DOHH2 (cell line): ENCODE results near the gene RTP2.

ENCODE experiments used
- H3F3A ChIP-seq: fragments of 200-600 bp; sonication (generic), shearing (Covaris generic); 2 replicates; pipeline ENCODE4 v1.6.0; 2016; ENCODE audit warnings: antibody characterized with exemption, mild to moderate bottlenecking; ENCODE audit not compliant: control insufficient read depth, insufficient read depth
- H3K27ac ChIP-seq: fragments of 200-600 bp; sonication (generic); 2 replicates; pipeline ENCODE4 v1.5.1; 2014; ENCODE audit warnings: low read depth, mild to moderate bottlenecking, low read length, moderate library complexity
- H3K27me3 ChIP-seq: fragments of 200-600 bp; sonication (generic); 2 replicates; pipeline ENCODE4 v1.6.1; 2014; ENCODE audit warnings: mild to moderate bottlenecking, low read length, mixed read lengths; ENCODE audit not compliant: control insufficient read depth
- H3K36me3 ChIP-seq: fragments of 200-600 bp; sonication (generic); 2 replicates; pipeline ENCODE4 v1.6.1; 2014; ENCODE audit warnings: mild to moderate bottlenecking, low read length, moderate library complexity, mixed read lengths; ENCODE audit not compliant: control insufficient read depth
- H3K4me1 ChIP-seq: fragments of 200-600 bp; sonication (generic); 2 replicates; pipeline ENCODE4 v1.6.1; 2014; ENCODE audit warnings: mild to moderate bottlenecking, low read length, mixed read lengths; ENCODE audit not compliant: control insufficient read depth
- H3K4me2 ChIP-seq: fragments of 200-600 bp; sonication (generic); 2 replicates; pipeline ENCODE4 v1.6.0; 2014; ENCODE audit warnings: mild to moderate bottlenecking, low read length, moderate library complexity
- H3K4me3 ChIP-seq: fragments of 200-600 bp; sonication (generic); 2 replicates; pipeline ENCODE4 v1.5.1; 2014; ENCODE audit warnings: mild to moderate bottlenecking, low read length, mixed read lengths
- H3K79me2 ChIP-seq: fragments of 200-600 bp; sonication (generic); 2 replicates; pipeline ENCODE4 v1.6.1; 2014; ENCODE audit warnings: mild to moderate bottlenecking, low read length, mixed read lengths; ENCODE audit not compliant: control insufficient read depth
- H3K9me2 ChIP-seq: fragments of 200-600 bp; sonication (generic); replicated peaks from 2 replicates; pipeline ENCODE4 v1.6.1; 2014; ENCODE audit warnings: mild to moderate bottlenecking, low read length, mixed read lengths; ENCODE audit not compliant: control insufficient read depth
- H3K9me3 ChIP-seq: fragments of 200-600 bp; sonication (generic); 2 replicates; pipeline ENCODE4 v1.6.1; 2014; ENCODE audit warnings: antibody characterized with exemption, low read length, mixed read lengths; ENCODE audit not compliant: control insufficient read depth, insufficient read depth
- H4K20me1 ChIP-seq: fragments of 200-600 bp; sonication (generic); 2 replicates; pipeline ENCODE4 v1.6.0; 2014; ENCODE audit warnings: low read depth, mild to moderate bottlenecking, antibody characterized with exemption, low read length, moderate library complexity; ENCODE audit not compliant: control insufficient read depth, insufficient read depth
- EZH2phosphoT487 ChIP-seq: fragments of 200-600 bp; sonication (generic); IDR thresholded peaks from 2 replicates; pipeline ENCODE4 v1.6.1; 2017; ENCODE audit warnings: borderline replicate concordance, mild to moderate bottlenecking, antibody characterized with exemption, low read length, moderate library complexity, mixed read lengths
- TF ChIP-seq, protein P1 (sequence below): fragments of 200-600 bp; sonication (generic); IDR thresholded peaks from one replicate; pipeline ENCODE4 v1.5.1; 2014; ENCODE audit warnings: antibody characterized with exemption, mild to moderate bottlenecking, low read depth, low read length; ENCODE audit not compliant: poor library complexity, severe bottlenecking

The RTP2 gene

GRCh38 chr3:187667526-187667925 lies 34.8 kb downstream of the RTP2 start:
- Histone ChIP-seq H3K9me2 (no peaks in the 10 kb centered on the region), H3K27me3 (peaks cover 30% of the 10 kb centered on the region)

GRCh38 chr3:187665764-187666402 lies 36.5 kb downstream of the RTP2 start:
- H4K20me1 ChIP-seq, result no peaks in the 10 kb centered on the region
- H3F3A ChIP-seq, result no peaks in the 10 kb centered on the region
- H3K4me2 ChIP-seq, result no peak overlapping the region
- H3K4me1 ChIP-seq, result peaks cover 5% of the 10 kb centered on the region; the same call in 1 of the 2 replicates
- TF ChIP-seq, protein P1, sequence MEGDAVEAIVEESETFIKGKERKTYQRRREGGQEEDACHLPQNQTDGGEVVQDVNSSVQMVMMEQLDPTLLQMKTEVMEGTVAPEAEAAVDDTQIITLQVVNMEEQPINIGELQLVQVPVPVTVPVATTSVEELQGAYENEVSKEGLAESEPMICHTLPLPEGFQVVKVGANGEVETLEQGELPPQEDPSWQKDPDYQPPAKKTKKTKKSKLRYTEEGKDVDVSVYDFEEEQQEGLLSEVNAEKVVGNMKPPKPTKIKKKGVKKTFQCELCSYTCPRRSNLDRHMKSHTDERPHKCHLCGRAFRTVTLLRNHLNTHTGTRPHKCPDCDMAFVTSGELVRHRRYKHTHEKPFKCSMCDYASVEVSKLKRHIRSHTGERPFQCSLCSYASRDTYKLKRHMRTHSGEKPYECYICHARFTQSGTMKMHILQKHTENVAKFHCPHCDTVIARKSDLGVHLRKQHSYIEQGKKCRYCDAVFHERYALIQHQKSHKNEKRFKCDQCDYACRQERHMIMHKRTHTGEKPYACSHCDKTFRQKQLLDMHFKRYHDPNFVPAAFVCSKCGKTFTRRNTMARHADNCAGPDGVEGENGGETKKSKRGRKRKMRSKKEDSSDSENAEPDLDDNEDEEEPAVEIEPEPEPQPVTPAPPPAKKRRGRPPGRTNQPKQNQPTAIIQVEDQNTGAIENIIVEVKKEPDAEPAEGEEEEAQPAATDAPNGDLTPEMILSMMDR, result no peak
- TF ChIP-seq EZH2phosphoT487, result no peak
- no peaks in the 10 kb centered on the region for H3K36me3 ChIP-seq
- H3K27me3 ChIP-seq, result peaks cover 25% of the 10 kb centered on the region
- H3K9me3 ChIP-seq, result no peaks in the 10 kb centered on the region
- no peak overlapping the region for H3K4me3 ChIP-seq
- no peak overlapping the region for H3K27ac ChIP-seq
- H3K79me2 ChIP-seq, result no peaks in the 10 kb centered on the region
- H3K9me2 ChIP-seq, result no peaks in the 10 kb centered on the region

More at GRCh38 chr3:187667526-187667925, 34.8 kb downstream of the RTP2 start:
- Histone ChIP-seq H3K79me2 (no peaks in the 10 kb centered on the region), H3K27ac (no peak overlapping the region), H3K9me3 (no peaks in the 10 kb centered on the region), H3K4me2 (no peak overlapping the region), H3K4me1 (peaks cover 5% of the 10 kb centered on the region; the same call in 1 of the 2 replicates), H3K36me3 (no peaks in the 10 kb centered on the region), H3F3A (no peaks in the 10 kb centered on the region), H4K20me1 (no peaks in the 10 kb centered on the region), H3K4me3 (no peak overlapping the region)
- TF ChIP-seq, protein P1, result no peak
- no peak for TF ChIP-seq EZH2phosphoT487

DNA sequence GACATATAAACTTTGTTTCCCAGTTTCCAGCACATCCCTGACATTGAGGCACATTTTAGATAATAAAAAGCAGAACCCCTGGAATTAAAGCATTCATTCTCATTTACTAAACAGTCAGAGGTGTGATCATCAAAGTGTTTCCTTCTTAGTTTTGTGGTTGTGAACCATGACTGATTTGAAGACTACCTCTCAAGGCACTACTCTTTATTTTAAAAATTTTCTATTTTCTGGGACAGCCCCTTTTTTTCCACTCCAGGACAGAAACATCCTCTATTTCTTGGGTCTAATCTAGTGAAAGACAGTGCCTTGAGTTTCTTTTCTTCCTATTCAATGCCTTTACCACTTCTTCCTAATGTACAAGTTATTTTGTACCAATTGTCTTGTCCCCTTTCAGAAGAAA lies 37.3 kb downstream of the RTP2 start:
- TF ChIP-seq, protein P1, result no peak
- TF ChIP-seq EZH2phosphoT487, result no peak
- Histone ChIP-seq H3K4me2 (no peak overlapping the region), H3F3A (no peaks in the 10 kb centered on the region), H3K9me3 (no peaks in the 10 kb centered on the region), H3K36me3 (no peaks in the 10 kb centered on the region), H3K9me2 (no peaks in the 10 kb centered on the region), H3K4me1 (peaks cover 5% of the 10 kb centered on the region; the same call in 1 of the 2 replicates), H3K79me2 (no peaks in the 10 kb centered on the region), H3K27ac (no peak overlapping the region), H4K20me1 (no peaks in the 10 kb centered on the region), H3K4me3 (no peak overlapping the region), H3K27me3 (peaks cover 23% of the 10 kb centered on the region)
